Ovary (tissue), 3 donors: ENCODE data around the gene CPNE9.
A peak's percentile ranks its signal among the peaks of the same experiment; 100 is the strongest.

Experiments
- CTCF ChIP-seq, 3 donors: fragments of 450-650 bp in 2 of 3; fragments of 200-600 bp in 1 of 3; IDR thresholded peaks; one replicate each; pipeline versions ENCODE4 v1.5.1 to v1.8.0; 2016 to 2022; ENCODE audit warnings: antibody characterized with exemption in 3 of 3, mild to moderate bottlenecking in 1 of 3
- POLR2A ChIP-seq: fragments of 450-650 bp; IDR thresholded peaks from one replicate; pipeline ENCODE4 v1.6.1; 2017; ENCODE audit warnings: antibody characterized with exemption, mild to moderate bottlenecking, moderate library complexity
- donor health status: DM: no; HTN: no; CAD: no.

- TF ChIP-seq CTCF (IDR thresholded peaks at IDR 0.05), result no peak
- peak; percentile 16 for TF ChIP-seq POLR2A
These were observed 46.3 kb downstream of the CPNE9 start, which contains the start of gene OGG1 for GRCh38 chr3:9749645-9750555.
